ENCODE measurements around the gene ST8SIA6.
"Not testable (repeated sequence)": the region's sequence is repeated elsewhere in the genome, so short reads cannot be mapped to it uniquely, and the experiment has no call there.

ST8SIA6 gene

DNA sequence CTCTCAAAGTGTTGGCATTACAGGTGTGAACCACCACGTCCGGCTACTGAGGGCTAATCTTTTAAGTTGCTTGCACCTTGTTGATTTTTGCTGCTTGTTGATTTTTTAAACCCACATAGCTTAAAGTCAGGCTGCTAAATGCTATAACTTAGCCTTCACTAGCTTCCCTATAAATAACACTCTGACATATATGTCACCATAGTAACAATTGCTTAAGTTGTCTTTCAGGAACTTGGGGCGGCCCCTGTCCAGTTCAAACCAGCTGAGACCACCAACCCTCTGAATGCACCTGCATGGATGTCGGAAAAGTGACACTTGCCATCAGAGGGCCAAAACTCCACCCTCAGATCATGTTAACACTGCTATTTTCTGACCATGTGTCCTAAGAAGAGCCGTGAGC lies 47.3 kb downstream of the ST8SIA6 start:
- no peak for TF ChIP-seq OSR1 (CRISPR knock-in tag; IDR thresholded peaks at IDR 0.05)
- no peak for TF ChIP-seq ZNF8 (CRISPR knock-in tag; IDR thresholded peaks at IDR 0.05)
- TF ChIP-seq, protein P1, sequence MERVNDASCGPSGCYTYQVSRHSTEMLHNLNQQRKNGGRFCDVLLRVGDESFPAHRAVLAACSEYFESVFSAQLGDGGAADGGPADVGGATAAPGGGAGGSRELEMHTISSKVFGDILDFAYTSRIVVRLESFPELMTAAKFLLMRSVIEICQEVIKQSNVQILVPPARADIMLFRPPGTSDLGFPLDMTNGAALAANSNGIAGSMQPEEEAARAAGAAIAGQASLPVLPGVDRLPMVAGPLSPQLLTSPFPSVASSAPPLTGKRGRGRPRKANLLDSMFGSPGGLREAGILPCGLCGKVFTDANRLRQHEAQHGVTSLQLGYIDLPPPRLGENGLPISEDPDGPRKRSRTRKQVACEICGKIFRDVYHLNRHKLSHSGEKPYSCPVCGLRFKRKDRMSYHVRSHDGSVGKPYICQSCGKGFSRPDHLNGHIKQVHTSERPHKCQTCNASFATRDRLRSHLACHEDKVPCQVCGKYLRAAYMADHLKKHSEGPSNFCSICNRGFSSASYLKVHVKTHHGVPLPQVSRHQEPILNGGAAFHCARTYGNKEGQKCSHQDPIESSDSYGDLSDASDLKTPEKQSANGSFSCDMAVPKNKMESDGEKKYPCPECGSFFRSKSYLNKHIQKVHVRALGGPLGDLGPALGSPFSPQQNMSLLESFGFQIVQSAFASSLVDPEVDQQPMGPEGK (CRISPR knock-in tag; IDR thresholded peaks at IDR 0.05; ENCODE audit: borderline replicate concordance) = no peak
- no peak for TF ChIP-seq GLIS3 (CRISPR knock-in tag; IDR thresholded peaks at IDR 0.05)
- no peak for TF ChIP-seq ZFP3 (CRISPR knock-in tag; IDR thresholded peaks at IDR 0.05)
- no peak for TF ChIP-seq RARB (CRISPR knock-in tag; IDR thresholded peaks at IDR 0.05)
- no peak for TF ChIP-seq PPARA (CRISPR knock-in tag; IDR thresholded peaks at IDR 0.05; ENCODE audit: borderline replicate concordance)
- no peak for TF ChIP-seq ESRRG (CRISPR knock-in tag; IDR thresholded peaks at IDR 0.05)
- TF ChIP-seq, protein P2, sequence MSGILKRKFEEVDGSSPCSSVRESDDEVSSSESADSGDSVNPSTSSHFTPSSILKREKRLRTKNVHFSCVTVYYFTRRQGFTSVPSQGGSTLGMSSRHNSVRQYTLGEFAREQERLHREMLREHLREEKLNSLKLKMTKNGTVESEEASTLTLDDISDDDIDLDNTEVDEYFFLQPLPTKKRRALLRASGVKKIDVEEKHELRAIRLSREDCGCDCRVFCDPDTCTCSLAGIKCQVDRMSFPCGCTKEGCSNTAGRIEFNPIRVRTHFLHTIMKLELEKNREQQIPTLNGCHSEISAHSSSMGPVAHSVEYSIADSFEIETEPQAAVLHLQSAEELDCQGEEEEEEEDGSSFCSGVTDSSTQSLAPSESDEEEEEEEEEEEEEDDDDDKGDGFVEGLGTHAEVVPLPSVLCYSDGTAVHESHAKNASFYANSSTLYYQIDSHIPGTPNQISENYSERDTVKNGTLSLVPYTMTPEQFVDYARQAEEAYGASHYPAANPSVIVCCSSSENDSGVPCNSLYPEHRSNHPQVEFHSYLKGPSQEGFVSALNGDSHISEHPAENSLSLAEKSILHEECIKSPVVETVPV (CRISPR knock-in tag; IDR thresholded peaks at IDR 0.05) = no peak
- no peak for TF ChIP-seq BACH2 (CRISPR knock-in tag; IDR thresholded peaks at IDR 0.05; ENCODE audit: borderline replicate concordance)
- TF ChIP-seq ZNF70 (CRISPR knock-in tag; IDR thresholded peaks at IDR 0.05) = no peak
- TF ChIP-seq, protein P3, sequence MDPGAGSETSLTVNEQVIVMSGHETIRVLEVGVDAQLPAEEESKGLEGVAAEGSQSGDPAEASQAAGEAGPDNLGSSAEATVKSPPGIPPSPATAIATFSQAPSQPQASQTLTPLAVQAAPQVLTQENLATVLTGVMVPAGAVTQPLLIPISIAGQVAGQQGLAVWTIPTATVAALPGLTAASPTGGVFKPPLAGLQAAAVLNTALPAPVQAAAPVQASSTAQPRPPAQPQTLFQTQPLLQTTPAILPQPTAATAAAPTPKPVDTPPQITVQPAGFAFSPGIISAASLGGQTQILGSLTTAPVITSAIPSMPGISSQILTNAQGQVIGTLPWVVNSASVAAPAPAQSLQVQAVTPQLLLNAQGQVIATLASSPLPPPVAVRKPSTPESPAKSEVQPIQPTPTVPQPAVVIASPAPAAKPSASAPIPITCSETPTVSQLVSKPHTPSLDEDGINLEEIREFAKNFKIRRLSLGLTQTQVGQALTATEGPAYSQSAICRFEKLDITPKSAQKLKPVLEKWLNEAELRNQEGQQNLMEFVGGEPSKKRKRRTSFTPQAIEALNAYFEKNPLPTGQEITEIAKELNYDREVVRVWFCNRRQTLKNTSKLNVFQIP (CRISPR knock-in tag; IDR thresholded peaks at IDR 0.05; ENCODE audit: borderline replicate concordance, low read depth) = no peak
- no peak for ATAC-seq

DNA sequence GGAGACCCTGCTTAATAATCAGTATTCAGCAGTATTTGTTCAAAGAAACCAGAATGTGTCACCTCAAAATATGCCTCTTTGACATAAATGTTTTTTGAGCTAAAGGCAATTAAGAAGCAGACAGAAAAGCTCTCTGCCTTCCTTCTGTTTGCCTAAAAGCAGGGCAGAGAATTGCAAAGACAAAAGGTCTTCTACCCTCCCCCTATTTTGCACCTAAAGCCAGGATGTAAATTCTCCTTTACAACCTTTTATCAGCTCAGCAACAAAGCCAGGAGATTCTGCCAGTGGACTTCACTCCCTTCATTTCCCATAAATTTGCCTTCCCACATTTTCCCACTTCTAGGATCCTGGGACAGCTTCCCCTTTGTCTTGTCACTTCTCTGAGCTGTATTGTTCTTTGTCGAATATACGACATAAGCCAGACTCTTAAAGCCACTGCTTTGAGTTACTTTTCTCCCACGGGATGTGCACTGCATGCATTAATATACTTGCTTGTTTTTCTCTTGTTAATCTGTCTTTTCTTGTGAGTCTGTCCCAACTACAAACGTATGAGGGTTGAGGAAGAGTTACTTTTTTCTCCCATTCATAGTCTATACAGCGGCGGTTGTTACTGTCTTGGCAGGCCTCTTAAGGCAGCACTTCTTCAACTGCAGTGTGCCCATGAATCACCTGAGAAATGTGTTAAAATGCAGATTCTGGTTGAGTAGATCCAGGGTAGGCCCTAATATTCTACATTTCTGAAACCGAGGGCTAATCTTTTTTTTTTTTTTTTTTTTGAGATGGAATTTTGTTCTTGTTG lies 48.2 kb downstream of the ST8SIA6 start:
- ATAC-seq = no peak
- TF ChIP-seq ZNF70 (CRISPR knock-in tag; IDR thresholded peaks at IDR 0.05) = no peak
- no peak for TF ChIP-seq ZFP30 (CRISPR knock-in tag; IDR thresholded peaks at IDR 0.05)
- TF ChIP-seq GLIS3 (CRISPR knock-in tag; IDR thresholded peaks at IDR 0.05) = no peak
- TF ChIP-seq ZNF8 (CRISPR knock-in tag; IDR thresholded peaks at IDR 0.05) = no peak
- TF ChIP-seq, protein P2 (CRISPR knock-in tag; IDR thresholded peaks at IDR 0.05) = no peak
- no peak for TF ChIP-seq ISL1 (CRISPR knock-in tag; IDR thresholded peaks at IDR 0.05)
- TF ChIP-seq BACH2 (CRISPR knock-in tag; IDR thresholded peaks at IDR 0.05; ENCODE audit: borderline replicate concordance) = no peak

DNA sequence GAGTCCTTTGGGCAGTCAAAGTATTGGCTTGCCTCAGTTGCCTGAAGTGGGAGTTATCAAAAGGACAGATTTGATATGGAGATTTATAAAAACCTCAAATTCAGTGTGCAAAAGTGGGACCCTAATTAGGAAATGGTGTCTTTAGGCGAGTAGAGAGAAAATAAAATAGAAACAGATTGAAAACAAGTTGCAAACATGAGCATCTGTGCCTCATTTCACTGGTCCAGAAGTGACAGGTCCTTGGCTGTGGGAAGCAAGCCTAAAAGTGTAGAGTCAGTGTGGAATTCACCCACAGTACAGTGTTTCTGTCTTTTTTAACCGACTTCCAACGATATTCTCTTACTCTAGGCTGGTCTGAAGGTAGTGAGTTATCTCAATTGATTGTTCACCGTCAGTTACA lies 51.2 kb downstream of the ST8SIA6 start:
- no peak for ATAC-seq
- TF ChIP-seq ZNF8 (CRISPR knock-in tag; IDR thresholded peaks at IDR 0.05) (no peak), CSDC2 (CRISPR knock-in tag; IDR thresholded peaks at IDR 0.05) (no peak), TOX (CRISPR knock-in tag; IDR thresholded peaks at IDR 0.05; ENCODE audit: borderline replicate concordance) (no peak), SNAI2 (CRISPR knock-in tag; IDR thresholded peaks at IDR 0.05) (no peak), ESRRG (CRISPR knock-in tag; IDR thresholded peaks at IDR 0.05) (no peak), TCF4 (CRISPR knock-in tag; IDR thresholded peaks at IDR 0.05; ENCODE audit: borderline replicate concordance) (no peak)
- TF ChIP-seq, protein P3 (CRISPR knock-in tag; IDR thresholded peaks at IDR 0.05; ENCODE audit: borderline replicate concordance, low read depth) = no peak
- TF ChIP-seq, protein P1 (CRISPR knock-in tag; IDR thresholded peaks at IDR 0.05; ENCODE audit: borderline replicate concordance) = no peak

DNA sequence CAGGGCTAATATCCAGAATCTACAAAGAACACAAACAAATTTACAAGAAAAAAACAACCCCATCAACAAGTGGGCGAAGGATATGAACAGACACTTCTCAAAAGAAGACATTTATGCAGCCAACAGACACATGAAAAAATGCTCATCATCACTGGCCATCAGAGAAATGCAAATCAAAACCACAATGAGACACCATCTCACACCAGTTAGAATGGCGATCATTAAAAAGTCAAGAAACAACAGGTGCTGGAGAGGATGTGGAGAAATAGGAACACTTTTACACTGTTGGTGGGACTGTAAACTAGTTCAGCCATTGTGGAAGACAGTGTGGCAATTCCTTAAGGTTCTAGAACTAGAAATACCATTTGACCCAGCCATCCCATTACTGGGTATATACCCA lies 52.4 kb downstream of the ST8SIA6 start:
- not testable (repeated sequence) for ATAC-seq
